ENCODE measurements around the gene LANCL2.

Gene LANCL2

DNA sequence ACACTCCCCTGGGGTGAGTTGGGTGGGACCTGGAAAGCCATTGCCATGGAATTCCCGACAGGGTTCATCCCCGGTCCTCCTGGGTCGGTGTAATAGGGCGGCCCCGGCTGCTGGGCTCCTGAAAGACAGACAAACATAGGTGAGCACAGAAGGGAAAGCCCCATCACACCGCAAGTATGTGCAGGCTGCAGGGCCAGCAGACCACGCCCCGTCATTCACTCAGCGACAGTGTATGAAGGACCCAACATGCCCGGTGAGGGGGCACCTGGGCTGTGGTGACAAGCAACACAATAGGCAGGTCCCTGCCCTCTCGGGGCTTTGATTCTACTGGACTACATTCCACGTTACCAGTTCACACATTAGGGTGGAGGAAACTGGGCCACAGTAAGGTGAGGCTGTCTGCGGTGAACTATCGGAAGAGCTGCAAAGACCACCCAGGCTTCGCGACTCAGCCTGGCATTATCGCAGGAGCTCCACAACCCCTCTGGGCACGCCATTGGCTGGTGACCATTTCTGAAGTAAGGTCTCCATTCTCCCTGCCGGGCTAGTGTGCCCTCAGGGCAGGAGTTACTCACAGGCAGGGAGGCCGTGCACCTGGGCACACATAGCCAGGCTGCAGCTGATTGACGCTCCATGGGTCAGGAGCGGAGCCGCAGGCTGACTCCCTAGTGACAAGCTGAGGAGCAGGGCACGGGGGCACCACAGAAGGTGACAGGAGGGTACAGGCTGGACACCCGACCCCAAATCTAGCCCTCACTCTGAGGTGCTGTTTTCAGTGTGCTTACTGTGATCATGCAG, 108.0 kb downstream of the LANCL2 start:
- no peak for DNase-seq

DNA sequence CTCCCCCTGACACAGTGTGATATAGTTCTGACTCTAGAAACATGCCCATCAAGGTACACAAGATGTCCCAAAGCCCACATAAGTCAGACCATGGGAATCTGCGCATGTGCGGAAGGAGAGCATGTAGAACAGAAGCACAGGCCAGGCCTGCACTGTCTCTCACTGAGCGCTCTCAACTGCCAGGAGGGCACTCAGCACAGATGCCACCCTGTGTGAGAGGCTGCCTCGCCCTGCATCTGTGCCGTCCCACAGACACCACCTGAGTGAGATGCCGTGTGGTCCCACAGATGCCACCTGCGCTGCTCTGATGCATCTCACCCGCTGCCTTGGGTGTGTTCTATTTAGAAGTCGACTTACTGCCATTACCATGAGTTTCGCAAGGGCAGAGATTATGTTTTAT, 108.8 kb downstream of the LANCL2 start:
- DNase-seq = no peak

DNA sequence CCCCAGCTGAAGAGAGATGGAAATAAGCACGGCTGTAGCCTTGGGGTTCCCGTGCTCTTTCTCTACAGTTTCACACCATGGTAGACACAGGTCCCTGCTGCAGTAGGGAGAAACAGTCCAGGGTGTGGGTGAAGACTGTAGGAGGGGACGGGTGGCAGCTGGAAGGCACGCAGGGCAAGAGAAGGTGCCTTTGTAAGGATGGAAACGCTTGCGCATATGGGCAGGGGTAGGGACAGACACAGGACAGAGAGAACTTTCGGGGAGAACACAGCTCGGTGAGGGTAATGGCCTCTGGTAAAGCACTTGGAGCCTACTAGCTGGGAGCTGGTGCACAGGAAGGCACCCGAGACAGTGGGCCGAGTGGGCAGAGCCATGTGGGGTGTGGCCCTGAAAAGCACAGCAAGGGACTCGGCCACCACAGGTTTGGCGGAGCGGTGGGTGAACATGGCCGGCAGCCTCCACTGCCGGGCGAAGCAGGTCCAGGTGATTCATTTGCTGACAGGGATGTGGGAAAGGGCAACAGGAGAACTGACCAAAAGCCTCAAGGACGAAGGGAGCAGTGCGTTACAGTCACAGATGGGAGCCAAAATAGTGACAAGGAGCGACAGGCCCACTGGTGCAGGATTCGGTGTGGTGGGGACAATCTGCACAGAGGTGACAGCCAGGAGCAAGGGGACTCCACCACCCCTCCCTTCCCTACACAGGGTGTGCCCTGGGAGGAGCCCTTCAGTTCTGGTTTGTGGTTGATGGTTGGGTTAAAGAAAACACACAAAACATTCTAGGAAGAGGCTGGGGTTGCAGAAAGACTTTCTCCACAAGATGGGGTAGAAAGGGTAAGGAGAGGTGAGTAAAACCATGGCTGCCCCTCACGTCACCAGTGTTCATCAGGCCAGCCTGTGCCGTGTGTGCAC, 110.1 kb downstream of the LANCL2 start:
- DNase-seq = no peak

DNA sequence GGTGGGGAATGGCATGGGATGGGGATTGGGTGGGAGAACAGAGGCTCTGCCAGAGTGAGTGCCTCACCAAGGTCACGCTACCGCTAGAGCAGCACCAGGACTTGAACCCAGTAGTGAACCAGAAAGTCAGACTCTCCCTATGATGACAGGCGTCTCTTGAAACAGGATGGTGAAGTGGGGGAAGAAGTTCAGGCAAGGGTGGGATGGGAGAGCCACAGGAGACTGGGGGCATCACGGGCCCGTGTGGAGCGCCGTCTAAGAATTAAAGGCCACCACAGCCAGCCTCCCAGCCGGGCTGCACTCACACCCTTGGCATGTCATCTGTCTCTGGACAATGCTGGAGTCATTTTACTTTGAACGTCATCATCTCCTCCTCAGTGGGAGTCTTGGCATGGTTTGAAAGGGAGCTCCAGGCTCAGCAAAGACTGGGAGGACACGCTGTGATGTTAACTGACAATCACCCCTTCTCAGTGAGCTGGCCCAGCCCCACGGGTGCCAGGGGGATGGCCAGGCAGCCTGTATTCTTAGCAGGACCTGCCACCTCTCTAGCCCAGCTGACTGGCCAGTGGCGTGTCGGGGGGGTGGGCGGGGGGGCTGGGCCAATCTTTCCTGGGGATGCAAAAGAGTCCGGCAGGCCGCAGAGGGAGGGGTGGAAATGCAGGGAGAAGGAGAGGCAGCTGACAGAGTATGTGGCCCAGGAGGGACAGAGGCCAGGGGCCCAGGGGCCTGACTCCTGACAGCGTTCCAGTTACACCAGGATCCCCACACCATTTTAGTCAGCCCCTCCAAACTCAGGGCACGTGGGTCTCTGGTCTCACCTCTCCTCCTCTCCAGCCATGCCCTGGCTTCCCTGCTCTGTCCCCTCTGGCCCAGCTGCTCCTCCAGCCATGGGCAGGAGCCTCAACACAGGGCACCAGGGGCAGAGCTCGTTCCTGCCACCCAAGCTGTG, 111.0 kb downstream of the LANCL2 start:
- DNase-seq = no peak

DNA sequence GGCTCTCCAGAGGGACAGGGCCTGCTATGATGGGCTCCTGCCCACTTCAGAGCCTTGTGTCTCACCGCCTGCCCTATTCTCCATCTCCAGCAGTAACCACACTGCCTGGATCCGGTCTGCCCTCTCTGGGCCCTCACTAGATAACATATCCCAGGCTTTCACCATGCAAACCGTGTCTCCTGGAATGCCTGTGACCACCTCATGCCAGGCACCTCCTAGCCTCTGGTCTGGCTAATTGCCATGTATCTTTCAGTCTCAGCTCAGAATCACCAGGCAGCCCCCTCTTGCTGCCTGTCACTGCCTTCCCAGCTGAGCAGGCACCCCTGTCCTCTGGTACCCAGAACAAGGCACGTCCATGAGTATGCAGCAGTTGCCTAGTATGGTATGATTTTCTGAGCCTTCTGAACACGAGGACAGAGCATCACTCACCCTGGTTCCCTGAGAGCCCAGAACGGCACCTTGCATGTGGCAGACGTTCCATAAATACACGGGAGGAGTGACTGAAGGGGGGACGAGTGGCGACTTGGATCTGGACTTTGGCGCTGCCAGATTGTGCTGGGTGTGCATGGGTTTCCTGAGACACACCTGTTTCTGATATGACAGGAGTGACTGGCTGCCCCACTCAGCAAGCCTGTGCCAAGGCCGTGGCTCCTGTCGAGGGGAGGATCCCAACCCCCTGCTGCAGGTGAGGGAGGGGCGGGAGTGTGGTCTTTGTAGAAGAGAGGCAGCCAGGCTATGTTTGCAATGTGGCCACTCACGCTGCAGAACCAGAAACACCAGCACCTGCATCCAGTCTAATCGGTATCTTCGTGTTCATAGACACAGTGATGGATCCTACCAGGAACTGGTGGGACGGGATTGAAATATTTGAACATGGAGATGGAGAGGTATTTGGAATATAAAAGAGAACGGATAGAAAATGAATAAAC, 112.0 kb downstream of the LANCL2 start:
- DNase-seq = no peak

DNA sequence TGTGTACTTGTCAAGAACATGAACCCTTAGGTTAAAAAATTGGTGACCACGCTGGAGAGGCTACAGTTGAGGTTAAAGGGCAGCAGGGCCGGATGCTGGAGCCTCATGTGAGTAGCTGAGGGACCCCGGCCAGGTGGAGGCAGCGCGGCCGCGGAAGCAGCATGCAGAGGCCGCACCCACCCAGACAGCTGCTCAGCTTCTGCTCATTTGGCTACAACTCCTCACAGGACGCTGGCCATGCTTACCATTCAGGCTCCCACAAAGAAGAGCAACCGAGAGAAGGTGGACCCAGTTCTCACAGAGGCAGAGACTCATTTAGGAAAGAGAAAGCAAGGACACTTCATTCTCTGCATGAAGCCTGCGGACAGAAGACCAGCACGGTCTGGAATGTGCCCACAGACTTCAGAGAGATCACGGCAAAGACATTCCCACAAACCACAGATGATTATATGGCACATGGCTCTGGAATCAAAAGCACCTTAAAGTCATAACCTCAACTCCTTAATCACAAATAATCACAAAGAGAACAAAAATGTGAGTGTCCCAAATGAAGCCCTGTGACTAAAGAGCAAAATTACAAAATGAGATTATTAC, 112.7 kb downstream of the LANCL2 start:
- DNase-seq = no peak

DNA sequence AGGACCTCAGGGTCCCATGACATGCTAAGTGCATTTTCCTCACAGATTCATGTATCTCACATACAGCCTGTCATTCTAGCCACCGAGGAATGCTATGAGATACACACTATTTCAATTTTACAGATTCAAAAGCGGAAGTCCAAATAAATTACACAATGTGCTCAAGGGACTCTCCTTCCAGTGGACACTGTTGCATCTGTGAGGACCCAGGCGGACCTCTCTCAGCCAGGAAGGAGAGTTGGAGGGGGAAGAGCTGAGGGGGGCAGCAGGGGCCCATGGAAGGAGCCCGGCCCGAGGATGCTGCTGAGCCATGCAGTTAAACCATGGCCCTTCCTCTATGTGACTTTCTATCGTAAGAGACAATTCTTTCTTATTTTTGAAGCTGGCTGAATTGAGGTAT, 113.6 kb downstream of the LANCL2 start:
- DNase-seq = no peak

DNA sequence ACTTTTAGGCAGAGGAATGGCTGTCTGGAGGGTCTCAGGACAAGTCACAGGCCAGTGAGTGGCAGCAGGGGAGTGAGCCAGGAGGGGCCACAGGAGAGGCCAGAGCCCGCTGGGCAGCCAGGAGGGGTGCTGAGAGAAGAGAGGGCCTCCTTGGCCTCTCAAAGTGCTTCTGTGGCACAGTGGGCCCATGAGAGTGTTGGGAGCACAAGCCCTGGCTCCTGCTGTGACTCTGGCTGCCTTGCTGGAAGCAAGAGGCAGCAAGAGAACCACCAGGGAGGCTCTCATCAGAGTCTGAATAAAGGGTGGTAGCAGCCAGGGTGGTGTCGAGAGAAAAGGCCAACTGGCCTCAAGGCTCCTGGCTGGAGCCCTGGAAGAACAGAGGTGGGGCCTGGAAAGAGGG, 116.0 kb downstream of the LANCL2 start:
- DNase-seq = no peak

DNA sequence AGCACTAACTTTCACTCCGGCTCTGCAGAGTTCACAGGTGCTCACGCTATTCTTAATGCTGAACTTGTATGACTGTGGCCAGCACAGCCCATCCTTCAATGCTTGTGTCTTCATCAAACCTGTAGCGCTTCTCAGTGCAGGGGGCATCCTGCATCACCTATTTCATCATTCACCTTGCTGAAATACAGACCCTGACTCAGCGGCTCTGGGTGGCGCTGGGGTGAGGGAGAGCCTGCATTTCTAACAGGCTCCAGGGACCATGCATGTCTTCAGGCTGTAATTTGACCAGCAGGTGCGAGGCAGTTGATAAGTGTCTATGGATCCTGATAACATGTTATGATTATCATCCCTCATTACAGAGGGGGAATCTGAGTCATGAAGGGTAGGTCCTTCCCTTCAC, 117.9 kb downstream of the LANCL2 start:
- DNase-seq = no peak
